Glutamatergic neuron (in vitro differentiated cells): ENCODE measurements around the gene HSPB8. TPM values are rescaled to one million over a fixed set of nuclear protein-coding genes. Genes with fewer than 3 reads are reported as not detected.

Source experiments
- DNase-seq: peaks from one replicate; pipeline ENCODE4 v3.0.0; 2022
- H3K27ac Mint-ChIP-seq: one replicate; pipeline ENCODE4 v1.8.0; 2020; ENCODE audit warnings: mild to moderate bottlenecking, mixed read lengths, inconsistent platforms; ENCODE audit not compliant: unreplicated experiment
- H3K27me3 Mint-ChIP-seq: one replicate; pipeline ENCODE4 v1.8.0; 2020; ENCODE audit warnings: mild to moderate bottlenecking, moderate library complexity, mixed read lengths, inconsistent platforms; ENCODE audit not compliant: unreplicated experiment
- H3K36me3 Mint-ChIP-seq: one replicate; pipeline ENCODE4 v1.8.0; 2020; ENCODE audit warnings: mild to moderate bottlenecking, mixed read lengths, inconsistent platforms; ENCODE audit not compliant: unreplicated experiment
- H3K4me1 Mint-ChIP-seq: one replicate; pipeline ENCODE4 v1.8.0; 2020; ENCODE audit warnings: mild to moderate bottlenecking, low read depth, mixed read lengths, inconsistent platforms; ENCODE audit not compliant: unreplicated experiment
- H3K4me3 Mint-ChIP-seq: one replicate; pipeline ENCODE4 v1.8.0; 2020; ENCODE audit warnings: mild to moderate bottlenecking, mixed read lengths, inconsistent platforms; ENCODE audit not compliant: unreplicated experiment
- H3K9me3 Mint-ChIP-seq: one replicate; pipeline ENCODE4 v1.8.0; 2020; ENCODE audit warnings: mild to moderate bottlenecking, moderate library complexity, mixed read lengths, inconsistent platforms; ENCODE audit not compliant: unreplicated experiment
- CTCF ChIP-seq: fragments of 200-600 bp; sonication (generic); IDR thresholded peaks from one replicate; pipeline ENCODE4 v1.5.0; 2021; ENCODE audit not compliant: partially characterized antibody, unreplicated experiment
- total RNA-seq: library from RNA; stranded (reverse); fragmentation: NEBNext Ultra II Directional; extraction: Animal tissue kit (Norgen Biotek cat#: 25700); gene quantifications from one replicate; pipeline ENCODE4 v1.2.1, GENCODE V29; 2021; ENCODE audit not compliant: unreplicated experiment

The HSPB8 gene
- total RNA-seq, 1 donor from 2014 or later = 0.32 TPM

GRCh38 chr12:119176267-119177055, 2.3 kb upstream of the HSPB8 start:
- H3K36me3 Mint-ChIP-seq = no peaks in the 10 kb centered on the region
- peak; percentile 67 for DNase-seq
- H3K4me1 Mint-ChIP-seq = peaks cover 15% of the 10 kb centered on the region
- peak overlapping the region; percentile 81 for H3K27ac Mint-ChIP-seq
- H3K27me3 Mint-ChIP-seq = peaks cover 8% of the 10 kb centered on the region
- H3K4me3 Mint-ChIP-seq = no peak overlapping the region
- H3K9me3 Mint-ChIP-seq = peaks cover 2% of the 10 kb centered on the region
- TF ChIP-seq CTCF = no peak

GRCh38 chr12:119177056-119177325, 1.7 kb upstream of the HSPB8 start:
- Mint-ChIP-seq H3K27ac (no peak overlapping the region), H3K4me3 (no peak overlapping the region), H3K4me1 (peaks cover 15% of the 10 kb centered on the region), H3K27me3 (peaks cover 8% of the 10 kb centered on the region), H3K9me3 (peaks cover 2% of the 10 kb centered on the region), H3K36me3 (no peaks in the 10 kb centered on the region)
- no peak for TF ChIP-seq CTCF
- DNase-seq = no peak

- H3K27me3 Mint-ChIP-seq = peaks cover 8% of the 10 kb centered on the region
- DNase-seq = no peak
- H3K4me1 Mint-ChIP-seq = peaks cover 15% of the 10 kb centered on the region
- H3K27ac Mint-ChIP-seq = no peak overlapping the region
- H3K4me3 Mint-ChIP-seq = no peak overlapping the region
- TF ChIP-seq CTCF = no peak
- H3K9me3 Mint-ChIP-seq = peaks cover 2% of the 10 kb centered on the region
- no peaks in the 10 kb centered on the region for H3K36me3 Mint-ChIP-seq
Observed at GRCh38 chr12:119177724-119178380, 879 bp upstream of the HSPB8 start.

- Mint-ChIP-seq H3K27ac (no peak overlapping the region), H3K4me1 (peaks cover 15% of the 10 kb centered on the region), H3K4me3 (no peak overlapping the region), H3K9me3 (peaks cover 2% of the 10 kb centered on the region), H3K27me3 (peaks cover 6% of the 10 kb centered on the region), H3K36me3 (no peaks in the 10 kb centered on the region)
- TF ChIP-seq CTCF = no peak
- no peak for DNase-seq
Observed at GRCh38 chr12:119179335-119180021, 747 bp downstream of the HSPB8 start.
